Measurements from ENCODE around the gene CLDN10.
"Not testable (repeated sequence)": the region's sequence is repeated elsewhere in the genome, so short reads cannot be mapped to it uniquely, and the experiment has no call there.

CLDN10 gene, protein sequence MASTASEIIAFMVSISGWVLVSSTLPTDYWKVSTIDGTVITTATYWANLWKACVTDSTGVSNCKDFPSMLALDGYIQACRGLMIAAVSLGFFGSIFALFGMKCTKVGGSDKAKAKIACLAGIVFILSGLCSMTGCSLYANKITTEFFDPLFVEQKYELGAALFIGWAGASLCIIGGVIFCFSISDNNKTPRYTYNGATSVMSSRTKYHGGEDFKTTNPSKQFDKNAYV

DNA sequence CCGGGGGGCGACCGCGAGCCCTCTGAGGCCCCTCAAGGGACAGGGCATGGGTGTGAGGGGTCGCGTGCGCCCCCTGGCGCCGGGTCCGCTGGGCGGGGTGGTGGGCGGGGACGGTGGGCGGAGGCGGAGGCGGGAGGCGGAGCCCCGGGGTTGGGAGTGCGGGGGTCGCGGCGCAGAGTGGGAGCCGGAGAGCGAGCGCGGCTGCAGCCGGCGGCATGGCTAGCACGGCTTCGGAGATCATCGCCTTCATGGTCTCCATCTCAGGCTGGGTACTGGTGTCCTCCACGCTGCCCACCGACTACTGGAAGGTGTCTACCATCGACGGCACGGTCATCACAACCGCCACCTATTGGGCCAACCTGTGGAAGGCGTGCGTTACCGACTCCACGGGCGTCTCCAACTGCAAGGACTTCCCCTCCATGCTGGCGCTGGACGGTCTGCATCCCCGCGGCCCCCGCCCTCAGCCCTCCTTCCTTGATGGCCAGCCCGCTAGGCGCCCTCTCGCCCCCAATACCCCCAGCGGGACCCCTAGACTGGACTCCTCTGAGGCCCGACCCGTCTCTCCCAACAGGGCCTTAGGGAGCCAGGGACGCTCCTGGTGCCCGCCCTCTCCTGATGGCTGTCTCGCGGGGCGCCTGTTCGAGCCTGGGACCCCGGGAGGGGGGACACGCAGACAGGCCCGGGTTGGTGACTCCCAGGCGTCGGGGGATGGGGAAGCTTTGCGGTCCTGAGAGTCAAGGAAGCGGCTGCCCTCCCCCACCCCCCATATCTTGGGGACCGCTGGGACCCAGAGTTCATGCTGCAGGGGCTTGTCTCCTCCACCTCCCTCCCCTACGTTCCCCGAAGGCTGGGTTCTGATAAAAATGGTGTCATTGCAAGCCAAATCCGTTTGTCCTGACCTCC is at the start of gene CLDN10:
Gene CLDN10, plus strand, starts transcription at position 182 of the 903 bp plus-strand sequence. Its CDS starts 34 bp downstream, at position 216.
- DNase-seq: peak; percentile 78

DNA sequence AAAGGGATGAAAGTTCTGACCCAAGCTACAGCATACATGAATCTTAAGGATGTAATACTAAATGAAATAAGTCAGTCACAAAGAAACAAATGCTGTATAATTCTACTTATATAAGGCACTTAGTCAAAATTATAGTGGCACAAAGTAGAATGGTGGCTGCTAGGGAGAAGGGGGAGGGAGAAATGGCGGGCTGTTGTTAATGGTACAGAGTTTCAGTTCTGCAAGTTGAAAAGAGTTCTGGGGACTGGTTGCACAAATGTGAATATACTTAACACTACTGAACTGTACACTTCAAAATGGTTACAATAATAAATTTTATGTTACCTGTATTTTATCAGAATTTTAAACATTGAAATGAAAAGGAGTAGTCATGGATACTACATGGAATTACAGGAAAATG is 48.9 kb upstream of the CLDN10 start:
- DNase-seq: no peak

DNA sequence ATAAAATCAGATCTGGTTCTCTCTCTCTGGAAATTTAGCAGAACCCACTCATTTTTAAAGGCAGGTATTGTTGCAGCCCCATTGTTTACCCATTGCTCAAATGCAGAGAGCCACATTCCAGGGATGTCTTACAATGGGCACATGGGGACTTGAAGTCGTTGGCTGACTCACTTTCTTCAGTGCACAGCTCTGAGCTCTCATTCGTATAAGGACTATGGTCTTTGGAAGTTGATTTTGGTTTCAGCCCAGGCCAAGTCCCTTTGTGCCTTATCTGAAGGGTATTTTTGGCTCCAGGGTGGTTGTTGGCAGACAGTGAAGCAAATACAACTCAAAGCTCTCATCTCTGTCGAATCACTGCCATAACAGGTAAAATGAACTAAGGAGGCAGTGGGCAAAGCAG is 47.3 kb upstream of the CLDN10 start:
- no peak for DNase-seq

DNA sequence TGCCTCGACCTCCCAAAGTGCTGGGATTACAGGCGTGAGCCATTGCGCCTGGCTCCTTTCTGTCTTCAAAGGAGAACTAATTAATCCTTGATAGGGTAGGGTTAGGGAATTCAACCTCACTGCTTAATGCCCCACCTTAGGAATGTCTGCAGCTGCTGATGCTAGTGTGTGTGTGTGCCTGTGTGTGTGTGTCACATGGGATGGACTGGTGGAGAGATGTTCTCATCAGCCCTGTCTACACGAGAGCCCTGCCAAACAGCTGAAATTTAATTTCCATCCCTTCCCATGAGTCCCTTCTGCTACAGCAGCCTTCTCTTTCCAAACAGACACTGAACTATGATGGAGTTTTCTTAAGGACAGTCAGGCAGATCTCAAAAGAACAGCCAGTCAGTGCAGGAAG is 46.5 kb upstream of the CLDN10 start:
- no peak for DNase-seq

DNA sequence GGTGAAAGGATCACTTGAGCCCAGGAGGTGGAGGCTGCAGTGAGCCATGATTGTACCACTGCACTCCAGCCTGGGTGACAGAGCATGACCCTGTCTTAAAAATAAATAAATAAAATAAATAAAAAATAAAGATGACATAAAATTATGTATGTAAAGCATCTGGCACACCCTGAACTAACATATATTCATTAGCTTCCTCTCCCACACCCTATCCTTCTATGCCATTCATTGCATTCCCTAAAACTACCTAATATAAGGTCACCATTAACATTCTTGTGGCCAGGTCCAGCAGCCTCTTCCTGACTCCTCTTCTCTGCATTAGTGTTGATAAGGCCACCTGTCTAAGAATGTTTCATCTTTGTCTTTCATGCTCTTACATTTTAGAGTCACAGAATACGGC is 44.5 kb upstream of the CLDN10 start:
- no peak for DNase-seq

DNA sequence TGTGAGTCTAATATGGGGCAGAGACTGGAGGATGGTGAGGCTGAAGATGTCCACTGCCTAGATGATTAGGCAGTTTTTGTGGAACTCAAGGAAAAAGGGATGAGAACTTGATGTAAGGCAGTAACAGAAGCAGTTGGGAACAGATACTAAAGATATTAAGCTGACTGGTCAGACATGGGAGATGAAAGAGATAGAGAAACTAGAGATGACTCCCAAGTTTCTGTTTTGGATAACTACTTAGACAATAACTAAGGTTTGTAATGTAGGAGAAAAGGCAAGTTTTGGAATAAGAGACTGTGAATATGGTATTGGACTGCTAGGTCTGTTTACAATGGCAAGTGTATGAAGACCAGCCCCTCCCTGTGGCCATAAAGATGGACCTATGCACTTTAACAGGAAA is 43.5 kb upstream of the CLDN10 start:
- DNase-seq: no peak

DNA sequence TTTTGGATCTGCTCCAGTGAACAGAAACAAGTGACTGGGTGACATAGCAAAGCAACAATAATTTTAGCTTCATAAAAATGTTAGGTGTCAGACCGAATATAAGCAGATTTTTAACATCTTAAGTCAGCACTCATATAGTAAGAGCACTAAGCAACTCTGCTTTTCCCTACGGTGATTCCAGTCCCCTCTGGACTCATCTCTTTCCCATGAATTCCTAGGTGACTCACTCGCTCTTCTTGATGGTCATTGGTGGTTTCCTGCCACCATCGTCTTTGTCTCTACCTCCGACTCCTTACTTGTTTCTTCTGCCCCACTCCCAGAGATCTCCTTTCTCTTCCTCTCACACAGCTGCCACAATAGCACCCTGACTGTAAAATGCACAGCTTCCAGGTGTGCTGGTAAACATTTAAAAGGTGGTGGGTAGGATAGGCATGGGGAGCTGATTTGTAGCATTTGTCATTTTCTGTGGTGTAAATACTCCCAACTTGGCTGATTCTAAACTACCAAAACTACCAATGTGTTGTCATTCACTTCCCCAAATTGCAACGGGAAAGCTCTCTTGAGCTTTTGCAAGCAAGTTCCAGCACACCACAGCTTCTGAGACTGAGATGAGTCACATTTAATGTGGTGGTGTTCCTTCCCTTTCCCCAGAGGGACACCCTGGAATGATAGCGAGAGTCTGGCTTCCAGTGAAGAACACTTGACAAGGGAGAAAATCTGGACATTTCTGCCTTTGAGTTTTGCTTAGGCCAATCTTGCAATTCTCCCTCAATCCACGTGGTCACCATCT is 42.8 kb upstream of the CLDN10 start:
- DNase-seq: no peak

DNA sequence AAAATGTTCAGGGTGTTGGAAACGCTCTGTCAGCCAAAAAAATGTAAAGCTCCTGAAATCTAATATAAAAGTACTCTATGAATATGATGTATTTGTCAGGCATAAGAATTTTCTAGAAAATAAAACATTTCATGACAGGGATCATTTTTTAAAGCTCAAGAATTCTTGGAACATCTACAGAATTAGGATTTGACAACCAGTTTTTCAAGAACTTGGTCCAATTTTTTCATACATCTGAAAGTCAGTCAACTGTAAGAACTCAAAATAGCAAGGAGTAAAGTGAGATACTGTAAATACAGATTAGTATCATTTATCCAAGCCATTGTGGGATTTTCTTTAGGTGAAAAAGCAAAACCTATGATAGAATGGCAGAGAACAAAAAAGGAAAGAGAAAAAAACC is 41.6 kb upstream of the CLDN10 start:
- DNase-seq: no peak

DNA sequence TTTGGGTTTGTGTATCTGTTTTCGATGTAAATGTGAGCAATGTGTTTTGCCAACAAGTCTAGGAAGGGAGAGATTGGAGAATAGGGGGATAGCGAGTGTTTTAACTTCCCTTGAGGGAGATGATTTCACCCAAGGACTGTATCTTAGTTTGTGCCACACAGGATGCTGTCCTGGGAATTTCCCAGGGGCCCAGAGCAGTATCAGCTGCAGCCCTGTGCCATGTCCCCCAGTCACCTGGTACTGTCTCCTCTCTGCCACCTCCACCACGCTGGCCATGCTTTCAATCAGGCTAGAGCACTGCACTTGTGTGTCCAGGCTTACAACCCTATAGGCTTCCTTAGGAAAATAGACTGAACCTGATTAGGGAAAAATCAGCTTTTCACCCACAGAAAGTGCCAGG is 40.1 kb upstream of the CLDN10 start:
- no peak for DNase-seq

DNA sequence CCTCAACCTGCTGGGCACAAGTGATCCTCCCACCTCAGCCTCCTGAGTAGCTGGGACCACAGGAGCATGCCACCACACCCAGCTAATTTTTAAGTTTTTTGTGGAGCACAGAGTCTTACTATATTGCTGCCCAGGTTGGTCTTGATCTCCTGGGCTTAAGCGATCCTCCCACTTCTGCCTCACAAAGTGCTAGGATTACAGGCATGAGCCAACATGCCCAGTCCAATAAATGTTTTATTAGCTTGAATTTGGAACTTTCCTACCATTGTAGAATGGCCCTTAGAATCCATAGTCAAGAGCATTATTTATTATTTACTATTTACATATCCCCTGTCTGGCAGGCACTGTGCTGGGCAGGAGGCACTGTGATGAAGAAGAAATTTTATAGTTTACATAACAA is 39.6 kb upstream of the CLDN10 start:
- DNase-seq: no peak

DNA sequence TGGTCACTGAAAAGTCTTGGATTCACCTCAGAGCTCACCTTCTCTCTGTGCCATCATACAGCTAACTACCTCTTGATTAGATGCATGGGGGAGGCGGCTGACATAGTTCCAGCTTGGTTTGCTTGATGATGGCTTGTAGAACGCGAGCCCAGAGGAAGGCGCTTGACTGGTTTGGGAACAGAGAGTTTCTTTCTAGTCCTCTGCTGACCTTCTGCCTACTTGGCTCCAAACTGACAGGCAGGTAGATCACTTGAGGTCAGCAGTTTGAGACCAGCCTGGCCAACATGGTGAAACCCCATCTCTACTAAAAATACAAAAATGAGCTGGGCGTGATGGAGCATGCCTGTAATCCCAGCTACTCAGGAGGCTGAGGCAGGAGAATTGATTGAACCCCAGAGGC is 36.9 kb upstream of the CLDN10 start:
- DNase-seq: not testable (repeated sequence)

DNA sequence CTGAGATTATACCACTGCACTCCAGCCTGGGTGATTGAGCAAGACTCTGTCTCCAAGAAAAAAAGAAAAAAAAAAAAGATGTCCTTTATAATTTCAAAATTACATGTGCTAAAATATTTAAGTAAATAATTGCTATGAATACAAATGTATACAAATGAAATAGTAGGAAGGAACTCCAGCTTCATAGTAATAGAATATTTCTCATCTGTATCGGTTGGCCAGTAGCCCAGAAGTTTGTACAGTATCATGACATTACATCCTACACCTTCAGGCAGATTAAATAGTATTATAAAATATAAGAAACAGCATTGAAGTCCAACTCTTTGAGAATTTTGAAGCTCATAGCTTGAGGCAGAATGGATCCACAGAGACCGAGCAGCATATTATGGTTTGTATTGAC is 36.5 kb upstream of the CLDN10 start:
- no peak for DNase-seq

DNA sequence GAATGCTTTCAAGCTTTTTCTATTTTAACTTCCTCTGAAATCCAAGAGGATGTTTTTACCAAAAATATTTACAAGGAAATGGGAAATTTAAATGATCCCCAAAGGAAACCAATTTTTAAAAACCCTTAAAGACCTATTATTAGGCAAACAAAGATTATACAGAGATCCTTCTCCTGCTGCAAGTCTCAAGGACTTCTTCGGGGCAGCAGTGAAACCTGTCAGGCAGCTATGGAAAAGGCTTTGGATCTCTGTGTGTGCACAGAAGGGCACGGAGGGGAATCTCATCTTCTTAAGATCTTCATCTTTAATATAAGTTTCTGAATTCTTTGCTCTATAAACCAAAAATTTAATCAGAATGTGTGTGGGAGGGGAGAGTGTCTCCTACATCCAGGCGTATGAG is 36.0 kb upstream of the CLDN10 start:
- no peak for DNase-seq

DNA sequence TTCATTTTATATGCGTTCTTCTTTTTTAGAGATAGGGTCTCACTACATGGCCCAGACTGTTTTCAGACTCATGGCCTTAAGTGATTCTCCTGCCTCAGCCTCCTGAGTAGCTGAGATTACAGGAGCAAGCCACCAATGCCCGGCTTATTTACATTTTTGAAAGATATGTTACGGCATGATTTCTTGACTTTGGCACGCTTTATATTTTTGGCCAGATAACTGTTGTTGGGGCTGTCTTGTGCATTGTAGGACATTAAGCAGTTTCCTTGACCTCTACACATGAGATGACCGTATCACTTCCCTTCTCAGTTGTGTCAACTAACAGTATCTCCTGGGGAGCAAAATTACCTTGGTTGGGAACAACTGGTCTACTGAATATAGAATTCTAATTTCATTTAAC is 28.9 kb upstream of the CLDN10 start:
- DNase-seq: peak; percentile 8

DNA sequence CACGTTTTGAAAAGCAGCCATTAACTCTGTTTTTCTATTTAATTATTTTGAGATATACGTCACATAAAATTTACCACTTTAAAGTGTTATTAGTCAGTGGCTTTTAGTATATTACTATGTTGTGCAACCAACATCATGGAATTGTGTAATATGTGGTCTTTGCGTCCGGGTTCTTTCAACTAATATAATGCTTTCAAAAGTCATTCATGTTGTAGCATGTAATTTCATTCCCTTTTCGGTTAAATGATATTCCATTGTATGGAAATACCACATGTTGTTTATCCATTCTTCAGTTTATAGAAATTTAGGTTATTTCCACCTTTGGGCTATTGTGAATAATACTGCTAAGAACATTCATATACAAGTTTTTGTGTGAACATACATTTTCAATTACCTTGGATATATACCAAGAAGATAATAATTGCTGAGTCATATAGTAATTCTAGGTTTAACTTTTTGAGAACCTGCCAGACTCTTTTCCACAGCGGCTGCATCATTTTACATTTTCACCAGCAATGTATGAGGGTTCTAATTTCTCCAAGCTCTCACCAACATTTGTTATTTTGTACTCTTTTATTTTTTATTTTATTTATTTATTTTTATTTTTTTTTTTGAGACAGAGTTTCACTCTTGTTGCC is 28.1 kb upstream of the CLDN10 start:
- DNase-seq: no peak

DNA sequence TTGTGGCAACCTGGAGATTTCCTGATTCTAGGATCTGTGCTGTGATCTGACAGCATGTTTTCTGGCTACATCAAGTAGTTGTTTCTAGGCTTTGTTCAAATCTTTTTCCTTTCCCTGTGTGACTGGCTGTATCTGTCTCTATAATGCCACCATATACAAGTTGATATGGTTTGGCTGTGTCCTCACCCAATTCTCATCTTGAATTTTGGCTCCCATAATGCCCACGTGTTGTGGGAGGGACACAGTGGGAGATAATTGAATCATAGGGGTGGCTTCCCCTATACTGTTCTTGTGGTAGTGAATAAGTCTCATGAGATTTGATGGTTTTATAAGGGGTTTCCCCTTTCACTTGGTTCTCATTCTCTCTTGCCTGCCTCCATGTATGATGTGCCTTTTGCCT is 24.6 kb upstream of the CLDN10 start:
- no peak for DNase-seq

DNA sequence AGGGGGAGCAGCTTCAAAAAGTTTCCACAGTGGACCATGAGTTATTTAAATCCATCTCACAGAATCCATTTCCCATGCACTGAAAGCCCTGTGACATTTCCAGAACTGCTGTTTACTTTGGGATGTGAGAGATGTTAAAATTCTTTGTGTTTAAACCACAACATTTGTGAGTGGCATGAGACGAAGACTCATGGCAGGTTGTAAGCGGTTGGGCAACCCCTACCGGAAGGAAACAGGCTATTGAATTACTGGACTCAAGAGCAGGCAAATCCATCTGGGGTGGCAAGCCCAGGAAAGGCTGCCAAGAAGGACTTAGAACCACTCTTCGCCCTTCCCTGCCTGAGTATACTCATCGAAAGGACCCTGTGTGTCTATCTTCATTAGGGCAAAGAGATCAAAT is 22.3 kb upstream of the CLDN10 start:
- DNase-seq: peak; percentile 84

DNA sequence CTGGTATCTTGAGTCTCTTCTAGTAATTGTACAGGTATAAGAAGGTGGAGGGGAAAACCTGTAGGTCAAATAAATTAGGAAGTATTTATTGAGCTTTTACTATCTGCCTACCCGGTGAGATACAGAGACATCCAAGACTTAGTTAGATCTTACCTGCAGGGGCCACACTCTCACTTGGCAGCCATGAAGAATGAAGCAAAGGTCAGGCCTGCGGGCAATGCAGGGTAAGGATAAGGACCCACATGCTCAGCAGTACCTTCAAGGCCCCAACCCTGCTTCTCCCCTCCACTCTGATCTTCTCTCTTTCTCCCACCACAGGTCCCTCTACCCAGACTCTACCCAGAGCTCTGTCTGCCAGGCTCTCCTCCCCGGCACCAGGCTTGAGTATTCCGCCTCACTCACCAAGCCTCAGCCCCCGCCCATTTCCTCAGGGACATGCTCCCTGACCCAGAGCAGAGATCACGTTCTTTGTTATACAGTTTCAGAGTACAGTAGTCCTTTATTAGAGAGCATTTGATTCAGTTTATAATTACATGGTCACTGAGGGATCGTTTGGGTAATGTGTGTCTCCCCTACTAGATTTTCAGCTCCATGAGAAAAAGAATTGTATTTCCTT is 18.9 kb upstream of the CLDN10 start:
- peak; percentile 67 for DNase-seq

DNA sequence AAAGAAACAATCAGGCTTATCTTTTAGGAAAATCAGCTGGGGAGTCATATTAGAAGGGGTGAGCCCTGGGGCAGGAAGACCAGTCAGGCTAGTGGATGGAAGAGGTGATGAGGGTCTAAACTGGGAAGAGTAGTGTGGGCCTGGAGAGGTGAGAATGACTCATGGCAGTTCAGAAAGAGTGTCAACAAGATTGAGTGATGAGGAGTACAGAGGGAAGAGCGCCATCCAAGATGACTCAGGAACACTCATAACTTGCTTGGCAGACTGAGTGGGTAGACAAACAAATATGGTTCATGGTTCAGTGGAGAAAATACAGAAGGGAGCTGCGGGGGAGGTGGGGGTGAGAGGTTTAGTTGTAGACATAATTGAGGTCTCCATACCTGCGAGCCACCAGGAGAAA is 17.3 kb upstream of the CLDN10 start:
- peak; percentile 87 for DNase-seq

DNA sequence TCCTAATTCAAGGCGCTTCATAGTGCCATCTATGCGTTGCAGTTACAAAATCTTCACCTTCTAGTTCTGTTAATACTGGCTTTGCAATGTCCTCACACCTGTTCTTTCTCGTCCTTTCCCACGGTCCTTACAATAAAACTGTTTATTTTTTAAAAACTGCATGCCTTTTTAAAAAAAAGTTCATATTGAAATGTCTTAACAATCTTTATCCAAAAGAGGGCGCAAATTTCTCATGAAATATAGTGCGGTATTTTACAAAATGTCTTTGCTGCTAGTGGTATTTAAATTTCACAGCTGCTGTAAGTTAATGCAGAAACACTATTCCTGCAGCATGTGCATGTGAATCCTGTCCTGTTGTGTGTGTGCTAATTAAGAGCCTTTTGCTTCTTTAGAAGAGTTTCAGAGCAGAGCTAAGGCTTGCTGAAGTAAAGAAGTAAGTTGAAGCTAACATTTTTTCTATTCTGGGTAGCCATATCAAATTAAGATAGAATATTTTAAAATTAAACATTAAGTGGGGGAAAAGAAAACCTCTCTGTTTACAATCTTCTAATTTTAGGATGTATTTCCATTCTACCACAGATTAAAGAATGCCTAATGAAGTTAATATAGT is 15.8 kb upstream of the CLDN10 start:
- DNase-seq: peak; percentile 59

DNA sequence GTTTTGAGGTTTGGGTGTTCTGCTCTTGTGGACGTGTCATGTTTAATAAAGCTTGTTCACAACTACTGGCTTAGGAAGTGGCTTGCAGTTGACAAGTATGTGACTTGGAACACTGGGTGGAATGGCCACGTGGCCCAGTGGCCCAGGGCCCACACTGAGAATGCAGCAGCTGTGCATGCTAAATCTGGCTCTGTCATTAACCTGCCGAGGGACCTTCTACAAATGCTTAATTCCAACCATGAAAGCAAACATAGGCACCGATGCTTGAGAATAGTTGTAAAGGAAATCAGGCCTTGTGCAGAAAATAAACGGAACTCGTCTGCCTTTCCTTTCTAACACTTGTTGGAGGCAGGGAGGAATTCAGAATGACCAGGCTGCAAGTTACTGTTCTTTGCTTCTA is 11.6 kb upstream of the CLDN10 start:
- DNase-seq: peak; percentile 31

DNA sequence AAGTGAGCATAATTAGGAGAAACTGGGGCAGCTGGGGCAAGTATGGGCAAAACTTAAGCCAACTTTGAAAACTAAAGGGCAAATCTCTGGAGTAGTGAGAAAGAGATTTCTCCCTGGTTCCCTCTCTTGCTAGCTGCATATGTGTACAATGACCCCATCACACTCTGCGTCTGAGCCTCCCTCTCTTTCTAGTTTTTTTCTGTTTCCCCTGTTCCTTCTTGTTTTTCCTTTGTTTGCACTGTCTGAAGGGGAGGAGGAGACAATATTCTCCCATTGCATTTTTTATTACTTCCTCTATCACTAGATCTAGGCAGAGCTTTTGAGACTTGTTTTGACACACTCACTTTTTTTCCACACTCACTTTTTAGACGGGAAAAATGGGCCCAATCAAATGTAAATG is 11.2 kb upstream of the CLDN10 start:
- DNase-seq: peak; percentile 12
